Right lobe of liver (tissue), 4 donors: Measurements from ENCODE around the gene CC2D2A.

Source experiments
- POLR2A ChIP-seq: fragments of 450-650 bp; IDR thresholded peaks from one replicate; pipeline ENCODE4 v1.6.1; 2017; ENCODE audit warnings: antibody characterized with exemption, mild to moderate bottlenecking
- TF ChIP-seq, protein P1 (sequence below), 4 donors: fragments of 200-600 bp in 3 of 4; fragments of 450-650 bp in 1 of 4; IDR thresholded peaks; one replicate each; pipeline versions ENCODE4 v1.5.1 to v1.8.0; 2016 to 2022; ENCODE audit warnings: antibody characterized with exemption in 4 of 4, mild to moderate bottlenecking in 2 of 4
- donor health status: DM: no; HTN: no; CAD: no.
- donor health status: DM: no; HTN: no; CAD: no.
- donor health status: DM: no; HTN: yes; CAD: no.

DNA sequence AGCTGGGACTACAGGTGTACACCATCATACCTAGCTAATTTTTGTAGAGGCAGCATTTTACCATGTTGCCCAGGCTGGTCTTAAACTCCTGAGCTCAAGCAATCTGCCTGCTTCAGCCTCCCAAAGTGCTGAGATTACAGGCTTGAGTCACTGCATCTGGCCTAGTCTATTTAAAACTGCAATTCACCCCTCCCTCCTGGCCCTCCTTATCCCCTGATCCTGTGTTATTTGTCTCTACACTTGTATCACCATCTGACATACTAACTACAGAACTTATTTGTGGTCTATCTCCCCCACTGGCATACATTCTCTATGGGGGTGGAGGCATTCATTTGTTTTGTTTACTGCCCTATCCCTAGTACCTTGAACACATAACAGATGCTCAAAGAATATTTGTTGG lies 23.7 kb downstream of the CC2D2A start:
- TF ChIP-seq, protein P1, sequence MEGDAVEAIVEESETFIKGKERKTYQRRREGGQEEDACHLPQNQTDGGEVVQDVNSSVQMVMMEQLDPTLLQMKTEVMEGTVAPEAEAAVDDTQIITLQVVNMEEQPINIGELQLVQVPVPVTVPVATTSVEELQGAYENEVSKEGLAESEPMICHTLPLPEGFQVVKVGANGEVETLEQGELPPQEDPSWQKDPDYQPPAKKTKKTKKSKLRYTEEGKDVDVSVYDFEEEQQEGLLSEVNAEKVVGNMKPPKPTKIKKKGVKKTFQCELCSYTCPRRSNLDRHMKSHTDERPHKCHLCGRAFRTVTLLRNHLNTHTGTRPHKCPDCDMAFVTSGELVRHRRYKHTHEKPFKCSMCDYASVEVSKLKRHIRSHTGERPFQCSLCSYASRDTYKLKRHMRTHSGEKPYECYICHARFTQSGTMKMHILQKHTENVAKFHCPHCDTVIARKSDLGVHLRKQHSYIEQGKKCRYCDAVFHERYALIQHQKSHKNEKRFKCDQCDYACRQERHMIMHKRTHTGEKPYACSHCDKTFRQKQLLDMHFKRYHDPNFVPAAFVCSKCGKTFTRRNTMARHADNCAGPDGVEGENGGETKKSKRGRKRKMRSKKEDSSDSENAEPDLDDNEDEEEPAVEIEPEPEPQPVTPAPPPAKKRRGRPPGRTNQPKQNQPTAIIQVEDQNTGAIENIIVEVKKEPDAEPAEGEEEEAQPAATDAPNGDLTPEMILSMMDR (IDR thresholded peaks at IDR 0.05) = no peak
- TF ChIP-seq POLR2A = no peak
